ENCODE measurements around the gene TOMM6.
"Not testable (repeated sequence)": the region's sequence is repeated elsewhere in the genome, so short reads cannot be mapped to it uniquely, and the experiment has no call there.

Gene TOMM6

GRCh38 chr6:41785254-41785653 lies 2.2 kb upstream of the TOMM6 start:
- DNase-seq (ENCODE audit: low spot score): no peak

DNA sequence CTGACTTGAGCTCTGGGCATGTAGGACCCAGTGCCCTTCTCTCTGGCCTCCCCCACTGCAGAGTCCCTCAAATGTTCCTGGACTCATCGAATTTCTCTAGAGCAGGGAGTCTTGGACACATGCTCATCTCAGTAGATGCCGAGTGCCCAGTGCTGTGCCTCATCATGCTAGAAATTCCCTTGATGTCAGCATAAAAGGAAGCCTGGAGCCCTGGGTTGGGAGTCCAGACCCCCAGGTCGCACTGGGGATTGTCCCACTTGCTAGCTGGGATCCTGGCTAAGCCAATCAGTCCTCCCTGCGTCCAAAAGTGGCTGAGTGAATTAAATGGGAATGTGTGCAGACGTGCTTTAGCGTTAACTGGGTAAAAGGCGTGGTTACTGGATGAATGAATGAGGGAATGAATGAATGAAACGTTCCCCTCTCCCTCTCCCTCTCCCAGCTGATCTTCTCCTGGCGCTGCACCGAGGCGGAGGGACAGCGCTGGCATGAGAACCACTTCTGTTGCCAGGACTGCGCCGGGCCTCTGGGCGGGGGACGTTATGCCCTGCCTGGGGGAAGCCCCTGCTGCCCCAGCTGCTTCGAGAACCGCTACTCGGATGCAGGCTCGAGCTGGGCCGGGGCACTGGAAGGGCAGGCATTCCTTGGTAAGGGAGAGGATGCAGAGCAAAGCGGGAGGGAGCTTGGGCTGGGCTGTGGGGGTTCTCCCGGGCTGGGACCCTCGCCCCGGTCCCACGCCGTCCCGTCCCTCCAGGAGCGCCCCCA lies 1.6 kb upstream of the TOMM6 start:
- DNase-seq (ENCODE audit: low spot score): peak; percentile 74

DNA sequence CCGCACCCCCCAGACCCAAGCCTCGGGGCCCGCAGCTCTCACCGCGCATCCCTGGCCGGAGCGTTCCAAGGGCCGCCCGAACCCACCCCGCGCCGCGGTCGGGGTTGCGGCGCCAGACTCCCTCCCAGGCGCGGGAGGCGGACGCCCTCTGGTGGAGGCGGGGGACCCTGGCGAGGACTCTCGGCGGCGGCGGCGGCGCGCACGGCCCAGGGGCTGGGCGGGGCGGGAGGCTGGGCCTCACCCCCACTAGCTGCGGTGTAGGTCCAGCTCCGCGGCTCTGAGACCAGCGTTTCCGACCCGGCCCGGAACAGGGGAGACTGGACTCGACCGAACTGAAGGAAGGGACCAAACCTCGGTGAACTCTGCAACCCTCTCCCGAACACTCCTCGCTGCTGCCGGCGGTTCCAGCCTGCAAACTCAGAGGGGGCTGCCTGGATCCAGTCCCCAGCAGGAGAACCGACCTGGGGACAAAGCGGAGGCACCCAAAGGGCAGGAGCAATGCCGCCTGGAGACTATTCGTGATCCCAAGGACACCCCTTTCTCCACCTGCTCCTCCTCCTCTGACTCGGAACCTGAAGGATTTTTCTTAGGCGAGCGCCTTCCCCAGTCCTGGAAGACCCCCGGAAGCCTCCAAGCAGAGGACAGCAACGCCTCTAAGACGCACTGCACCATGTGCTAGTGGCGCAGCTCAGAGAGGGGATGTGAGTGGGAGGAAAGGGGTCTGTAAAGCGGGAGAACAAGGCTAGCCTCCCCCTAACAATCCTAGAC lies 859 bp upstream of the TOMM6 start:
- DNase-seq (ENCODE audit: low spot score): peak; percentile 94

DNA sequence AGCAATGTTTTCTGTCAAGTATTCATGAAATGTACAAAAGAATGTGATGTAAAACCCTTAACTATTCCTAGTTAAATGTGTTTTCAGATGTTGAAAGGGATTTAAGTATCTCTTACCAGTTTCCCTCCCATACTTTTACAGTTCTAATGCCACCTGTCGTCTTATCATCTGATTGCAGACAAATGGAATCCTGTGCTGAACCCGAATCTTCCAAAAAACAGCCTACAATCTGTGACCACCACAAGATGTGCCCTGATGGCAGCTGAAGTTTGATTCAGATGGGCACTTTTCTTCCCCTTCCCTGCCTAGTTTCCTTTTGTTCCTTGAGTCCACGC lies 1.9 kb downstream of the TOMM6 start:
- no peak for DNase-seq (ENCODE audit: low spot score)

DNA sequence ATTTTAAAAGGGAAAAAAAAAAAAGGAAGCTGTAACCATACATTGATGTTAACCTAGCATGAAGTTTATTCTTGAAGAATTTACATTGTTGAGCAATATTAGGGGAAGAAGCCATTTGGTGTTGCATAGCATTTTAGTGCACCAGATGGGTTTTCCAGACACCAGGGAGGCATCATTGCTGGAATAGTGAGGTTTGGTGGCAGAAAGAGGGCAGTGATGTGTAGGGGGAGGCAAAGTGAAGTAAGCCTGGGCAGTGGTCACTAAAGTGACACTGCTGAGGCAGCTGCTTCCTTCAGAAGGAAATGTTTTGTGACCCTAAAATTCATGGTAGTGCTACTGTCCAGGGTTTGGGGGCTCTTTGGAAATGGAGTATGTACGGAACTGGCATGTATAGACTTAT lies 2.6 kb downstream of the TOMM6 start:
- DNase-seq (ENCODE audit: low spot score): no peak

- no peak for DNase-seq (ENCODE audit: low spot score)
Measured at GRCh38 chr6:41791305-41791704, 3.8 kb downstream of the TOMM6 start.

DNA sequence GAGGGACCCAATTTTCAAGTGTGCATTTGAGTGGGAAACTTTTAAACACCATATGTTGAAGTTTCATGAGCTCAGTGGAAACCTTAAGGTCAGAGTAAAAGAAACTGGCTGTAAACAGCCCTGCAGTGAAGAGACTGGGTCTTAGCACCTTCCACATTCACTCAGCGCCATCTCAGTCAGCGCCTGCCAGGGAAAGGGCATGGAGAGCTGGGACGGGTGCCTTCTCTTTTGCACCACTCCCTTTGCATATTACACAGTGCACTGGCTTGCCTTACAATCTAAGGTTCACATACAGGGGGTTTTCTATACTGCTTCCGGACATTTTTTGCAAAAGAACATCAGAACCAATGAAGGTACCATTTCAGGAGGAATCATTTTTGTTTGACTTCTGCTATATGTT lies 4.5 kb downstream of the TOMM6 start:
- DNase-seq (ENCODE audit: low spot score): no peak

DNA sequence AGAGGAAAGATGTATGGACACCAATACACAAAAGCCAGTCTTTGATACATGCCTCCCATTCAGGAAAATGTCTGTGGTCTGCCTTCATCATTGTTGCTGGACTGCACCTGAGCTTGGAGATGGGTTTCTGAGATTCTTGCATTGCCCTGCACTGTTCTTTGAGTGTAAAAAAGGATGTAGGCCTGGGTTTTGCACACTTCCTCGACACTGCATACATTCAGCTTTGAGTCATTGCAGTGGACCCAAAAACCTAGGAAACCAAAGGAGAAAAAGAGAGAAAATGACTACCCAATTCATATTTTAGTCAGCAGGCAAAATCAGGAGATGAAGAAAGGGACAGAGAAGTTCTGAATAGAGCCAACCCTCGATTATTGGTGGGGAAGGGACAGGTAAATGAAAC lies 9.0 kb downstream of the TOMM6 start:
- no peak for DNase-seq (ENCODE audit: low spot score)

GRCh38 chr6:41798901-41799558 lies 11.5 kb downstream of the TOMM6 start:
- DNase-seq (ENCODE audit: low spot score): no peak

- DNase-seq (ENCODE audit: low spot score): no peak
Measured at GRCh38 chr6:41799559-41799911, 12.0 kb downstream of the TOMM6 start.

DNA sequence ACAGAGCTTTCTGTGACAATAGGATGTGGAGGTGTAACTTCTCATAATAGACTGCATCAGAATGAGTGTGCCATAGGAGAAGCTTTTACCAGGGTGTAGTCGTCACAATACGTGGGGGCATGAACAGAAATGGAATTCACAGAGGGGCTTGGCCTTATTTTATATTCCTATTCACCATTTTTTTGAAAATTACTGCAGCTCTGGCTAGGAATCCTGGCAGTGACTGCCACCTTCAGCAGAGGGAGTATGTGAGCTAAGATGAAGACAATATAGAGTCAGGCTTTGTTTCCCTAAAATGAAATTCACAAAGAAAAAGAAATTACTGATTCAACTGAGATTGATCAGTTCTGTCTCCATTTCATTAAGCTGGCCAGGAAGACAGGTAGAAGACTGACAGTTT lies 13.9 kb downstream of the TOMM6 start:
- DNase-seq (ENCODE audit: low spot score): no peak

- no peak for DNase-seq (ENCODE audit: low spot score)
Measured at GRCh38 chr6:41805830-41806774, 18.6 kb downstream of the TOMM6 start.

DNA sequence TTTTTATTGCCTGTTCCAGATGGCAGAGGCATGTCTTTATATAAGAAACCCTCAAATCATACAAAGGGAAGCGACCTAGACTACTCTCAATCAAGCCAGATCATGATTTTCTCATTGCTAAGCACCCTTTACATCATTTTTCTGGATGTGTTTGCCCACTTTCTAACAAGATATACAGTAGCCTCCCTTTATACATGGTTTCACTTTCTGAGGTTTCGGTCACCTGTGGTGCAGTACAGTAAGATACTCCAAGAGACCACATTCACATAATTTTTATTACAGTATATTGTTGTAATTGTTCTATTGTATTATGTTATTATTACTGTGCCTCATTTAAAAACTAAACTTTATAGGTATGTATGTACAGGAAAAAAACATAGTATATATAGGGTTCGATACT lies 23.6 kb downstream of the TOMM6 start:
- no peak for DNase-seq (ENCODE audit: low spot score)

- DNase-seq (ENCODE audit: low spot score): not testable (repeated sequence)
Measured at GRCh38 chr6:41811946-41812345, 24.5 kb downstream of the TOMM6 start.

DNA sequence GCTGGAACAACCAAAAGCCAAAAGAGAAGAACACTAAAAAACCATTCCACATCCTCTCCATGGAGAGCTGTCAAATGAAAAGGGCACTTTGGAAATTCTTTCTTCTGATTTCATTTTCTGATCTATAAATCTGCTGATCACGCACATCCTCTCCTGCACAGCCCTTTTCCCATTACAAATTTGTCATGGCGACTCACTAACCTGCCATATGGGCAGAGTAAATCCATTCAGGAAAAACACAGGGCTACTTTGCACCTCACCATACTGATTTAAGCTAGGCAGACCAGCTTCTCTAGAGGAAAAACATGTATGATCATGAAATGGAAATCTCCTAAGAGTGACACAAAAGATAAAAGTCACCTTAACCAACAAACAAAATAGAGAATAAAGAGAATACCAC lies 26.0 kb downstream of the TOMM6 start:
- no peak for DNase-seq (ENCODE audit: low spot score)

- DNase-seq (ENCODE audit: low spot score): no peak
Measured at GRCh38 chr6:41813956-41814355, 26.5 kb downstream of the TOMM6 start.

- no peak for DNase-seq (ENCODE audit: low spot score)
Measured at GRCh38 chr6:41814629-41815028, 27.1 kb downstream of the TOMM6 start.

DNA sequence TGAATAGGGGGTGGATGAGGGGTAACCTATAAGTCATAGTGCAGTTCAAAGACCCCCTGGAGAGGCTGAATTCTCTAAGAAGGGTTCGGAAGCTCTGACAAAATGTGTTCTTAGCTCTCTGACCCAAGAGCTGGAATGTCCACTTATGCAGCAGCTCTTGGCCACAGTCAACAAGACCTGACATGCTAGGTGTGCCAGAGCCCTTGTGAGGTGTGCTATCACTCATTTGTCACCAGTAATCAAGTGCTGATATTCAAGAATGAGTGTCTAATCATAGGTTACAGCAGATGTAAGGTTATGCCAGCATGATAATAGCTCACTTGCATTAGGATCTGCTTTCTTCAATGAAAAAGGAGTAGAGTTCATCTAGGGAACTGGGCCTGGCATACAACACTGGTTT lies 28.1 kb downstream of the TOMM6 start:
- DNase-seq (ENCODE audit: low spot score): no peak

DNA sequence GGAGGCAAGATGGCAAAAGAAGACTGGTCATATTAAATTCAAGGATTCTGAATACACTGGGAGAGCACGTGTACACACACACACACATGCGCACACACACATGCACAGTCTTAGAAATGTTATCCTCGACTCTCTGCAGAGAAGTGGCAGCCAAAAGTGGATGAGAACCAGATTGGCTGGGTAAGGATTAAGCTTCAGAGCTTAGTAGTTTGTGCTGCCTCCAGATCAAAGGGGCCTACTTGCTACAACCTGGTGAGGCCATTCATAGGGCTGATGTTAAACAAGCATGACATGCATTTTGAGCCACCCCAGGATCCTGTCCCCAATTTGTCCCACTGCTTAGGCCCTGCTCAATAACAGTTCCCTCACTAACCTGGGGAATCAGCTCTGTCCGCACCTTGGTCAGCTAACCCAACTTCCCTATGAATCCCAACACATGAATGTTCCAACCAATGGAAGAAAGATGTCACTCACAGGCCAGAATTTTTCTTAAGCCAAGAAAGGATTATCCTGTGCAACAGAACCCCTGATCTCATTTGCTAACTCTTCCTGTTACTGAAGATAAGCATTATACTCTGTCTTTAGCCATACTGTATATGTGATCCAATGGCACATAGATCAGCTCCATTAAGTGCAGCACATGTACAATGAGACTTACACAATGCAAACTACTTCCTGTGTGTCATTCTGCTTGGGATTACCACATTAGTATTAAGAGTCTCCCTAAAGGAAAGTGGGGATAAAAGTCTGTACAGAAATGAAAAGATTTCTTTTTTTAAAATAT lies 31.0 kb downstream of the TOMM6 start:
- DNase-seq (ENCODE audit: low spot score): no peak

GRCh38 chr6:41821266-41821665 lies 33.8 kb downstream of the TOMM6 start:
- DNase-seq (ENCODE audit: low spot score): no peak

DNA sequence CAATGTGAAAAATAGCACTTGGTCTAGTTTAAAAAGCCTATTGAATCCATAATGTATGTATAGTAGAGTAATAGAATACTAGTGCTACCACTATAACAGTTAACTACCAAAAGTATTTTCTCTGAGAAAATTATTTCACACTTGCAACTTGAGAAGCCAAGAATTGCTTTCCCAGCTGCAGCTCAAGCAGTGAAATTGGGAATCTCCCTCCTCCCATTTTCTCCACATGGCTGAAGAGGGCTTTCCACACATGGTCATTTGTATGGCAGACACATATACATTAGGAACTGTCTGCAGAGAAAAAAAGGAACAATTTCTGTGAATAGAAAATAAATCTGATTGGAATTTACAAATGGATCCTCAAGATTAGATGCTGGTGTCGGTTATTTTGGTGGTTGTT lies 34.5 kb downstream of the TOMM6 start:
- DNase-seq (ENCODE audit: low spot score): no peak

Measured in left forelimb (tissue), 1 donor.